GM19438 (cell line): ENCODE measurements around the gene RAB11FIP5.
"Not testable (repeated sequence)": the region's sequence is repeated elsewhere in the genome, so short reads cannot be mapped to it uniquely, and the experiment has no call there.

Source experiments
- ATAC-seq: cut with Tn5 transposase; IDR thresholded peaks from one replicate; pipeline ENCODE4 v1.9.1; 2021; ENCODE audit warnings: low read depth; ENCODE audit not compliant: unreplicated experiment

Gene RAB11FIP5

GRCh38 chr2:73071360-73072128, 41.2 kb downstream of the RAB11FIP5 start, which contains the start of gene SFXN5:
Gene SFXN5, minus strand, starts transcription at chr2:73071712. Its CDS starts 7 bp downstream, at chr2:73071705.
- peak; percentile 95 for ATAC-seq

DNA sequence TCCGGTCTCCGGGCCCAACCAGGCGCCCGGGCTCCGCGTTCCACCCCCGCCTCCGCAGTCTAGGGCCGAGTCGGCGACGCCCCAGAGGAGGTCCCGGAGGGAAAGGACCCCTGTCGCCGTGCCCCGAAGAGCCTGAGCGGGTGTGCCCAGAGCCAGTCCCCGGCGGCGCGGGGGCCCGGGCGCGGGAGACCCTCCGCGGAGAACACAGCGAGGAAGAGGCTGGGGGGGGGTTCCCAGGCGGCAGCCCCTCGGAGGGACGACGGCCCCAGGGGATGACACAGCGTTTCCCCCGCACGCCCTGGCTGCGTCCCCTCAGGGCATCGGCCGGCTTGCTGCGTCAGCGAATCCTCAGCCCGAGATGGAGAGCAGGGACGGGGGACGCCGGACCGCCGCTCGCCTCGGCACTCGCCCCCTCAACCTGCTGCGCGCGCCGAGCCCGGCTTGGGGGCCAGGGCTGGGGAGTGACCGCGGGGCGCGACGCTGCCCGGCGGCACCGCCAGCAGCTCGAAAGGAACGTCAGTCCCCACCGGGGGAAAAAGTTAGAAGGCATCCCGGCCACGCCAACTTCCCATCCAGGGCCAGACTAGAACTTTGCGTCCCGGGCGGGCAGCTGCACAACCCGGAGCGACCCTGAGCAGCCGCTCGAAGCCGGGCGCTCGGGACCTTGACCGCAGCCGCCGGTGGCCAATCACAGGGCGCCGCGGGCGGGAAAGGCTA, 41.9 kb downstream of the RAB11FIP5 start:
- ATAC-seq, result peak; percentile 12

- no peak for ATAC-seq
Observed at GRCh38 chr2:73069855-73070642, 42.7 kb downstream of the RAB11FIP5 start.

- ATAC-seq, result no peak
Observed at GRCh38 chr2:73069041-73069854, 43.5 kb downstream of the RAB11FIP5 start.

- no peak for ATAC-seq
Observed at GRCh38 chr2:73068147-73068546, 44.6 kb downstream of the RAB11FIP5 start.

DNA sequence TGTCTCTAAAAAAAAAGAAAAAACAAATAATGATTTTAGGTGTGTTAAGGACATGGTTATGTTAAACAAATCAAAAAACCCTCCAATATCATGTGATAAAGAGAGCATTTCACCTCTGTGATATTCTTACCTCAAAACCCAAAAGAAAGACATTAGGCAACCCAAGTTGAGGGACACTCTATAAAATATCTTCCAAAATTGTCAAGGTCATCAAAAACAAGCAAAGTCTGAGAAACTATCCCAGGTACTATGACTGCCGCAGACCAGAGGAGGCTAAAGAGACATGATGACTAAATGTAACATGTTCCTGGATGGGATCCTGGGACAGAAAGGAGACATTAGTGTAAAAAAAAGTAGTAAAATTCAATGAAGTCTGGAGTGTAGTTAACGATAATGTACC, 45.7 kb downstream of the RAB11FIP5 start:
- no peak for ATAC-seq

GRCh38 chr2:73065070-73065469, 47.7 kb downstream of the RAB11FIP5 start:
- not testable (repeated sequence) for ATAC-seq

GRCh38 chr2:73063909-73064875, 48.6 kb downstream of the RAB11FIP5 start:
- no peak for ATAC-seq

DNA sequence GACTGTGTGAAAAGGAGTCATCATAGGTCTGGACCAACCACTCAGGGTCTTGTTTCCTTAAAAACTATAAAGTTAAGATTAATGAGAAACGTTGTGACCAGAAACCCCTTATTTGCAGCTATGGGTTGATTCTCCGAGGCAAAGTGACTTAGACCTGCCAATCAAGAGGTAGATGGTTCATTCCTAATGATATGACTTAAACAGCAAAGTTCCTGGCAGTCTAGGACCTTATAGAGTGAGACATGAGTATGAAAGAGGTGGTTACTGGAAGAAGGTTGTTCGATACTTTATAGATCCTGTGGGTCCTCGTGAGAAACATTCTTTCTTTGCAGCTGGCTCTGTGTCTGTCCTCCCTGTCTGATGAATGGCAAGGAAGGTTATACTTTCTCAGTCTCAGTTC, 49.3 kb downstream of the RAB11FIP5 start:
- ATAC-seq, result no peak

- ATAC-seq, result no peak
Observed at GRCh38 chr2:73059106-73059505, 53.6 kb downstream of the RAB11FIP5 start.

GRCh38 chr2:73054980-73055379, 57.8 kb downstream of the RAB11FIP5 start:
- no peak for ATAC-seq

DNA sequence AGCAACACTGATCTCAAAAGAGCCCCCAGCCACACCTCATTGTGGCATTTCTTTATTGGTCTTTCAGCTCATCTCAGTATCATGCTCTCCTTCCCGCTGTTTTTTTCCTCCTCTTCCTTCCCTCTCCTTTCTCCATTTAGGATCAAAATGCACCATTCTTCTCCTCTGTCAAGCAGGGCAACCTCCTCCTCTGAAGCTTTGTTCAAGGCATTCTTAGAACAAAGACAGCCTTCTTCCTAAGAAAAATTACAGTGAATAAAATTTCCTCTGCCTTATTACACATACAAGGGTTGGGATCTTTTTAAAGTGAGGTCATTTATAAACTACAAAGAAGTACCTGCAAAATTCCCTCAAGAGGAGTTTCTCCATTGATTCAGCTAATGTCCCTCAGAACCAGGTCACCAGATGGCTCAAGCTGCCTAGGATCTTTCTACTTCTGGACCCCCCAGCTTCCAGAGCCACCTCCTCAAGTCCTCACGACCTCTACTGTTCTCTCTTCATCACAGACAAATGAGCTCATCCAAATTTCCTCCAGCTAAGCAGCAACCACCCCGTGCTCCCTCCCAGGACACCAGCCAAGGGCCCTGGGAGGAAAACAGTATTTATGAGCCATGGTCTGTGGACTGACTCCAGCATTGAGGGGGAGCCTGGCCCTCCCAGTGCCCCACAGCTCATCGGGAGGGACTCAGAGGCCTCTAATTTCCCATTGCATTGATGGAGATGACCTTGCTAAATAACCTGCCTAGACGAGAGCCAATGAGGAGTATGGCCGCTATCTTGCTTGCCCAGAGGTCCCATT, 59.2 kb downstream of the RAB11FIP5 start:
- ATAC-seq, result no peak

- no peak for ATAC-seq
Observed at GRCh38 chr2:73050121-73050545, 62.6 kb downstream of the RAB11FIP5 start.

DNA sequence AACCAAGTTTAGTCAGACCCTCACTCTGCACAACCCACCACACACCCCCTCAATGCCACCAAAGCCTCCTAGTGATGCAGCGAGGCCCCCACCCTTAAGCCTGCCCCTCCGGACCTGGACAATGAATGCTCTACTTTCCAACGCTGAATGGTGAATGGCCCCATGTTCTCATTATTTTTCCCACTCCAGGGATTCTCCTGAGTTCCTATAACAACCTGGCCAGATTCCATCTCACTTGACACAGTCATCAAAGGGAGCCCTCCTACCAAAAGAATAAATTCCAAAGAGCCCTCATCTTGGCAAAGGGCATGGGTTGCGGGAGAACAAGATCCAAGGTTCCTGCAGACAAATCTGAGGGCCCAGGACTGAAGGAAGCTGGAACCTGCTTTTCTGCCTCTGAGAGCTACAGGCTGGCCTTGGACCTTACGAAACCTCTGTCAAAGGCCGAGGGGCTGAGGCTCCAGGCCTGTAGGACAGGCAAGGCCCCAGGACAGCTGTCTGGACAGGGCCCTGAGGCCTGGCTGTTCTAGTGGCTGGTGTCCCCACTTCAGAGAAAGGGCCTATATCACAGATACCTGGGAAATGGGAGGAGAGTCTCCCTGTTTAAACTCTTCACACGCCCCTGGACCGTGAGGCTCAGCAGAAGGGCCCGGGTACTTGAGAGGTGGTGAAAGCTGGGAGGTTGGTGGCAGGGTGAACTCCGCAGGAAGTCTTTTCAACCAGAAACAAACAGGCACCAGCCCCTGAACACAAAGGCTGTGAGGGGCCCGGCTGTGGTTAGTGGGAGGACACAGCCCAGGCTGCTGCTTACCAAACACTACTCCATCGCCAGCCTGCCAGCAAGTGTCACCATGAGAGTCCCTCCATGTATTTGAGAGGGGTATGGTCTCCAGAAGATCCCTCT, 68.6 kb downstream of the RAB11FIP5 start:
- ATAC-seq, result no peak

DNA sequence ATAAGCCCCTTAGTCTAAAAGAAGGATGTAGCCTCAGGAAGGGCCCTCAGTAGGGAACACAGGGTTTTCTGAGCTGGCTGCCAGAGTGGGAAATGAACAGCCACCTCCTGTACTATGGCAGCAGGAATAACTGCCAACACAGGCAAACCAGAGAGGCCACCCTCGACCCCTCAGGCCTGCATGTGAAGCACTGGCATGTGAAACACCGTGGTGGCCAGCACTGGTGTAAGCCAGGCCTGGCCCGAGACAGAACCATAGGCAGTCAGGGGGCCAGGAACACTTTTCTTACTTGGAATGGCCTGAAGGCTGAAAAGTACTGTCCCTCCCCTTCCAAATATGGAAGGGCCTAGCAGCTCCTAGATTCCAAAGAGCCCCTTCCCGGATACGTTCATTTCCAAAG, 69.5 kb downstream of the RAB11FIP5 start:
- no peak for ATAC-seq

- ATAC-seq, result no peak
Observed at GRCh38 chr2:73037947-73038585, 74.7 kb downstream of the RAB11FIP5 start.

- ATAC-seq, result no peak
Observed at GRCh38 chr2:73036766-73037165, 76.0 kb downstream of the RAB11FIP5 start.
